ENCODE results near the gene PLEKHG4. TPM values are rescaled to one million over a fixed set of nuclear protein-coding genes. Genes with fewer than 3 reads are reported as not detected.

PLEKHG4 gene
- total and polyA plus RNA-seq, 2 donors (not counting 1 experiment from before 2014, with no cell fraction given), result 9.9 to 37.7 TPM

DNA sequence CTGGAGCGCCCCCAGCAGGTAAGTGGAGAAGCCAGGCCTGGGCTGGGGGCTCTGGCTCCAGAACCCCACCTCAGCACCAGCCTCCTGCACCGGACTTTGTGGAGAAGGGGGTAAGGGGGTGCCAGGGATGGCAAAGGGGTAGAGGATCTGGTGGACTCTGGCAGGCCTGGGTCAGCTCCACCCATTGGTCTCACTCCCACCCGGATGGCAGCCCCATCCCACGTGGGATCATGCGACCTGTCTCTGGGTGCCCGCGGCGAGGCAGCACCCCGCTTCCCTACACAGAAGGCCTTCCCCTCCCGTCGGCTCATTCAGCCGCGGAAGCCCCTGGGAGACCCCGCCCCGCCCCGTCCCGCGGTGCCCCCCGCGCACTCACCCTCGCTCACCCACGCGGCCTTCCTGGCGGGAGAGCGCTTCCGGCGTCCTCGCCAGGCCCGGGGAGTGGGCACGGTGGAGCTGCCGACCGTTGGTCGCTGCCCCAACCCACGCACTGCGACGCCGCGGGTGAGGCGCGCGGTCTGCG lies 498 bp upstream of the PLEKHG4 start:
- peaks cover 5% of the 10 kb centered on the region for H3K79me2 ChIP-seq (ENCODE audit: control insufficient read depth, insufficient read depth, low read length)
- TF ChIP-seq, protein P1, sequence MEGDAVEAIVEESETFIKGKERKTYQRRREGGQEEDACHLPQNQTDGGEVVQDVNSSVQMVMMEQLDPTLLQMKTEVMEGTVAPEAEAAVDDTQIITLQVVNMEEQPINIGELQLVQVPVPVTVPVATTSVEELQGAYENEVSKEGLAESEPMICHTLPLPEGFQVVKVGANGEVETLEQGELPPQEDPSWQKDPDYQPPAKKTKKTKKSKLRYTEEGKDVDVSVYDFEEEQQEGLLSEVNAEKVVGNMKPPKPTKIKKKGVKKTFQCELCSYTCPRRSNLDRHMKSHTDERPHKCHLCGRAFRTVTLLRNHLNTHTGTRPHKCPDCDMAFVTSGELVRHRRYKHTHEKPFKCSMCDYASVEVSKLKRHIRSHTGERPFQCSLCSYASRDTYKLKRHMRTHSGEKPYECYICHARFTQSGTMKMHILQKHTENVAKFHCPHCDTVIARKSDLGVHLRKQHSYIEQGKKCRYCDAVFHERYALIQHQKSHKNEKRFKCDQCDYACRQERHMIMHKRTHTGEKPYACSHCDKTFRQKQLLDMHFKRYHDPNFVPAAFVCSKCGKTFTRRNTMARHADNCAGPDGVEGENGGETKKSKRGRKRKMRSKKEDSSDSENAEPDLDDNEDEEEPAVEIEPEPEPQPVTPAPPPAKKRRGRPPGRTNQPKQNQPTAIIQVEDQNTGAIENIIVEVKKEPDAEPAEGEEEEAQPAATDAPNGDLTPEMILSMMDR (conservative IDR thresholded peaks at IDR 0.05 in 1 of 2, IDR thresholded peaks at IDR 0.05 in 1 of 2; ENCODE audit: low read depth in 1 of 2, low read length in 2 of 2), result peak; percentile 7 to 24
- TF ChIP-seq EZH2 (IDR thresholded peaks at IDR 0.05; ENCODE audit: low read length, missing control alignments), result no peak
- H3K9me3 ChIP-seq (ENCODE audit: control insufficient read depth, insufficient read depth, low read depth, low read length), result no peaks in the 10 kb centered on the region
- no peak overlapping the region for H2AFZ ChIP-seq (ENCODE audit: low read length)
- peak overlapping the region; percentile 46 to 72 (median 70) for H3K4me3 ChIP-seq (replicated peaks in 1 of 4; ENCODE audit: control extremely low read depth in 1 of 4, insufficient read depth in 1 of 4, low read depth in 3 of 4, low read length in 4 of 4)
- H3K27ac ChIP-seq (ENCODE audit: insufficient read depth, low read length), result peak overlapping the region; percentile 94
- no peak for DNase-seq (ENCODE audit: low read depth in 2 of 2)
- peak overlapping the region; percentile 99 for H3K4me2 ChIP-seq (ENCODE audit: extremely low read depth, insufficient read depth, low read length)
- peaks cover 6% of the 10 kb centered on the region for H3K36me3 ChIP-seq (ENCODE audit: control insufficient read depth, insufficient read depth, low read length)
- H3K27me3 ChIP-seq (ENCODE audit: control insufficient read depth, insufficient read depth, low read length), result no peaks in the 10 kb centered on the region
- H4K20me1 ChIP-seq (ENCODE audit: control insufficient read depth, extremely low read depth, insufficient read depth, low read length), result no peaks in the 10 kb centered on the region
- peaks cover 16% of the 10 kb centered on the region for H3K4me1 ChIP-seq (ENCODE audit: control insufficient read depth, extremely low read depth, insufficient read depth, low read length)
- H3K9ac ChIP-seq (ENCODE audit: insufficient read depth, low read length), result peak overlapping the region; percentile 70

DNA sequence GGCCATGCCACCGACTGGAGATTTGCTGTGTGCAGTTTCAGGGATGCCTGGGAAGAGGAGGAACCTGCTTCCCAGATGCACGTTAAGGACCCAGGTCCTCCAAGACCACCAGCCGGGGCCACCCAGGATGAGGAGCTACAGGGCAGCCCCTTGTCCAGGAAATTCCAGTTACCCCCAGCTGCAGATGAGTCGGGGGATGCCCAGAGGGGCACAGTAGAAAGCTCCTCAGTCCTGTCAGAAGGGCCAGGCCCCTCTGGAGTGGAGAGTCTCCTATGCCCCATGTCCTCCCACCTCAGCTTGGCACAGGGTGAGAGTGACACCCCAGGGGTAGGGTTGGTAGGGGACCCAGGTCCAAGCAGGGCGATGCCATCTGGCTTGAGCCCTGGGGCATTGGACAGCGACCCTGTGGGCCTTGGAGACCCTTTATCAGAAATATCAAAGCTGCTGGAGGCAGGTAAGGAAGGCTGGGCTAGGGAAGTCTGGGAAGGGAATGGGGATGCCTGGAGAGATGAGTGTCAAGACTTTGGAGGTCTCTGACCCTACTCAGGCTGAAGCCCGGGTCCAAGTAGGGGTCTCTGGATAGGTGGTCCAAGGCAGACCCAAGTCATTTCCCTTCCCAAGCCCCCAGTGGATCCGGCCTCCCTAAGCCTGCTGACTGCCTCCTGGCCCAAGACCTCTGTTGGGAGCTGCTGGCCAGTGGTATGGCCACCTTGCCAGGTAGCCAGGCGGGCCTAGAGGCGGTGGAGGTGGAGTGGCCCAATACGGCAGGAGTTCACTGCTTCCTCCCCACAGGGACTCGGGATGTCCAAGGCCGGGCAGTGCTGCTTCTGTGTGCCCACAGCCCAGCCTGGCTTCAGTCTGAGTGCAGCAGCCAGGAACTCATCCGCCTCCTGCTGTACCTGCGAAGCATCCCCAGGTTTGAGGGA lies 1.0 kb downstream of the PLEKHG4 start:
- H3K4me1 ChIP-seq (ENCODE audit: control insufficient read depth, extremely low read depth, insufficient read depth, low read length), result peaks cover 16% of the 10 kb centered on the region
- no peak overlapping the region for H2AFZ ChIP-seq (ENCODE audit: low read length)
- H3K36me3 ChIP-seq (ENCODE audit: control insufficient read depth, insufficient read depth, low read length), result peaks cover 9% of the 10 kb centered on the region
- no peak overlapping the region for H3K27ac ChIP-seq (ENCODE audit: insufficient read depth, low read length)
- no peaks in the 10 kb centered on the region for H3K27me3 ChIP-seq (ENCODE audit: control insufficient read depth, insufficient read depth, low read length)
- no peaks in the 10 kb centered on the region for H4K20me1 ChIP-seq (ENCODE audit: control insufficient read depth, extremely low read depth, insufficient read depth, low read length)
- no peak overlapping the region for H3K9ac ChIP-seq (ENCODE audit: insufficient read depth, low read length)
- H3K4me2 ChIP-seq (ENCODE audit: extremely low read depth, insufficient read depth, low read length), result no peak overlapping the region
- peak overlapping the region in 1 of 4 experiments; percentile 16 for H3K4me3 ChIP-seq (replicated peaks in 1 of 4; ENCODE audit: control extremely low read depth in 1 of 4, insufficient read depth in 1 of 4, low read depth in 3 of 4, low read length in 4 of 4)
- TF ChIP-seq, protein P1 (conservative IDR thresholded peaks at IDR 0.05 in 1 of 2, IDR thresholded peaks at IDR 0.05 in 1 of 2; ENCODE audit: low read depth in 1 of 2, low read length in 2 of 2), result no peak
- TF ChIP-seq EZH2 (IDR thresholded peaks at IDR 0.05; ENCODE audit: low read length, missing control alignments), result no peak
- no peak for DNase-seq (ENCODE audit: low read depth in 2 of 2)
- peaks cover 5% of the 10 kb centered on the region for H3K79me2 ChIP-seq (ENCODE audit: control insufficient read depth, insufficient read depth, low read length)
- no peaks in the 10 kb centered on the region for H3K9me3 ChIP-seq (ENCODE audit: control insufficient read depth, insufficient read depth, low read depth, low read length)
